HG02870 (cell line): ENCODE results near the gene ABCC3.

Experiments
- ATAC-seq: cut with Tn5 transposase; IDR thresholded peaks from one replicate; pipeline ENCODE4 v1.9.1; 2021; ENCODE audit warnings: mild to moderate bottlenecking, moderate library complexity; ENCODE audit not compliant: unreplicated experiment

ABCC3 gene

DNA sequence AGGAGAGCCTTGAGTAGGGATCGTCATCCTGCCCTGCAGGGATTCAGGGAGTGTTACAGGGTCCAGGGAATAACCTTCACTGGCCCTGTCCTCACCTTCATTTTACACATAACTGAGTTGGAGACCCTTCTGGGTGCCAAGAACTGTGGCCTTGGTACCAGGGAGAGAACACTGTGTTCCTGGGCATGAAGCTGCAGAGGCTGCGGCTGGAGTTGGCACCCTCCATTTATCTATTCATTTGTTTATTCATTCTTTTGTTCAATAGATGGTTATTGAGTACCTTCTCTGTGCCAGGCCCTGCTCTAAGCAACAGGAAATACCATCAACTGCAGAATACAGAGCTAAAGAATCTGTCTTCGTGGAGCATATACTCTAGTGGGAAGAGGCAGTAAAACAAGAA lies 6.7 kb downstream of the ABCC3 start:
- no peak for ATAC-seq

DNA sequence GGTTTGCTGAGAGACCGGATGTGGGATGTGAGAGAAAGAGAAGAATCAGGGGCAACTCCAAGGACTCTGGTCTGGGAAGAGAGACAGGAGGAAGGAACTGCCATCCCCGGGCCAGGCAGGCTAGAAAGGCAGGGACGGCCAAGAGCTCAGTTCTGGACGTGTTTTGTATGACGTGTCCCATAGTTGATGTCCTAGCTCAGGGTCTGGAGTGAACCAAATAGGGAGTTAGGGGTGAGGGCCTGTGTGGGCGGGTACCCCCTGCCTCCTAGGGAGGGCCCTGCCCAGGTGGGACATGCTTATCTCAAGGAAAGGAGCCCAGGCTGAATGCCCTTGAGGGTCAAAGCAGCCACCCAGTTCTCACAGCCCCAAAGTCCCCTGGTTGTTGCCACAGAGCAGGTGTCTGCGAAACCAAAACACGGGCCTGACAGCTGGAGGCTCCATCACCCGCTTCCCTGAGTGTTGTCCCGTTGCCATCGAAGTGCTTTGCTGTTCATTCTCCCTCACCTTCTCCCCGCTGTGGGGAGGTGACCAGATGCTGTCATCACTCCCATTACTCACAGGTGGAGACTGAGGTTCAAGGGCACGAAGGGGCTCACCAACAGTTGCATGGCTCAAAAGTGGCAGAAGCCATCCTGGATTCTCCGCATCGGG lies 7.5 kb downstream of the ABCC3 start:
- ATAC-seq = no peak

GRCh38 chr17:50642722-50643656 lies 8.3 kb downstream of the ABCC3 start:
- no peak for ATAC-seq

DNA sequence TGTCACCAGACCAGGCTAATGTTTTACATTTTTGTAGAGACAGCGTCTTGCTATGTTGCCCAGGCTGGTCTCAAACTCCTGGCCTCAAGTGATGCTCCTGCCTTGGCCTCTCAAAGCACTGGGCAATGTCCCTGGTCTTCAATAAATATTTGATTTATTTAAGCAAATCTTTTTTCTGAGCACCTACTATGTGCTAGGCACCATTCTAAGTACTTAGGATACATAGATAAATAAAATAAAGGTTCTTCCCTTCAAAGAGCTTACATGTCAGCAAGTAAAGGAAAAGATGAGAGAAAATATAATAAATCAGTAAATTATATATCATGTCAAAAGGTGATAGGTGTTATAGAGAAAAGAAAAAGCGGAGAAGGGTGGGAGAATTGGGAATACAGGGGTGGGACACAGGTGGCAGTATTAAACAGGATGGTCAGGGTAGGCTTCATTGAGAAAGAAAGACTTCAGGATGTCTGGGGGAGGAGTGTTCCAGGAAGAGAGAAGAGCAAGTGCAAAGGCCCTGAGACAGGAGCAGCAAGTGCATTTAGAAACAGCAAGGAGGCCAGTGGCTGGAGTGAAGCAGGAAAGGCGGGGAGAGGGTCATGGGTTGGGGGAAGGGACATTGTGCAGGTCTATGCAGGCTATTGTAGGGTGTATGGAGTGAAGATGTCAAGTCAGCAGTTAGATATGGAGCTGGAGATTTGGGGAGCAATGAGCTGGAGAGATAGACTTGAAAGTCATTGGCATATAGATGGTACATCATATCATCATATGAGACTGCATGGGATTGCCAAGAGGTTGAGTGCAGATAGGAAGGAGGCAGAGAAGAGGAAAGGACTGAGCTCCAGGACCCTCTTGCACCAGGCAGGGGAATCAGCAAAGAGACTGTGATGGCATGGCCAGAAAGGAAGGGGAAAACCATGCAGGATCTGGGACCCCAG lies 11.3 kb downstream of the ABCC3 start:
- ATAC-seq = no peak

GRCh38 chr17:50647187-50647586 lies 12.5 kb downstream of the ABCC3 start:
- ATAC-seq = no peak

GRCh38 chr17:50649042-50649908 lies 14.6 kb downstream of the ABCC3 start:
- ATAC-seq = no peak

GRCh38 chr17:50651661-50652060 lies 17.0 kb downstream of the ABCC3 start:
- ATAC-seq = no peak

DNA sequence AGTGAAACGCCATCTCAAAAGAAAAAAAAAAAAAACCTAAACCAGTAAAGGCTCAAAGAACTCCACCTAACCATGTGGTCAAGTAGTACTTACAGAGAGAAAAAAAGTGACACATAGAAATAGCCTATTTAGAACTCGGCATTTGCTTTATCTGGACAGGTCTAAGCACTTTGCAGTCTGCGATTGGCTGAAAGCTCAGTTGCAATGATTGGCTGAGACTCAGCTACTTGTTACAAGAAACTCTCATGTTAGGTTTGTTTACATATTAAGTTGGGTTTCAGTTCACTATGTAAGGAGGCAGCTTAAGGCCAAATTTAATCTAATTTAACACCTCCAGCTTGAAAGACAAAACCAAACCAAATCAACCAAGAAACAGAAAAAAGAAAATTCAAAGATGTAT lies 19.1 kb downstream of the ABCC3 start:
- ATAC-seq = no peak

DNA sequence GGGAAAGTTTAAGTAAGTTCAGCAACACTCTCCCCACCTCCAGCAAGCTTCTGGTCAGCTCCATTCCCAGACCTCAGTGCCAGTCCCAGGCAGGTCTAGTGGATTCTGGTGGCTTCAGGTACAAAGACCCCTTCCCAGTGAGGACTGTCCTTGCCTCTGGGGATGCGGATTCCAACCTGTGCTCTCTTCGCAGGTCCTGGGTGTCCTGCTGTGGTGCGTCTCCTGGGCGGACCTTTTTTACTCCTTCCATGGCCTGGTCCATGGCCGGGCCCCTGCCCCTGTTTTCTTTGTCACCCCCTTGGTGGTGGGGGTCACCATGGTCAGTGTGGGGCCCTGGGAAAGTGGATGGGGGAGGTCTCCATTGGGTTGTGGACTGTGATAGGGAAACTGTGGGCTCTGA lies 21.8 kb downstream of the ABCC3 start:
- no peak for ATAC-seq

DNA sequence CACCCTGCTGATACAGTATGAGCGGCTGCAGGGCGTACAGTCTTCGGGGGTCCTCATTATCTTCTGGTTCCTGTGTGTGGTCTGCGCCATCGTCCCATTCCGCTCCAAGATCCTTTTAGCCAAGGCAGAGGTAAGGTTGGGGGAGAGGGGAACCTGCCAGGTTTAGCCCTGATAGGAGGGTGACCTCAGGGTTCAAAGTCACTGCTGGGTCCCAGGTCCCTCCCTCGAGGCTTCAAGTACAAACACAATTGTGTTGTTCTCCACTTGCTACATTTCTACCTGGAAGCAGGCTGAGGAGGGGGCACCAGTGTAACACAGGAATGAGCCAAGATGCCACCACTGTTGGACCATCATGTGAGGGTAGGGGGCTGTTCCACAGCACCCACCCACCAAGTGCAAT lies 22.4 kb downstream of the ABCC3 start:
- no peak for ATAC-seq

GRCh38 chr17:50657627-50658026 lies 22.9 kb downstream of the ABCC3 start:
- no peak for ATAC-seq

DNA sequence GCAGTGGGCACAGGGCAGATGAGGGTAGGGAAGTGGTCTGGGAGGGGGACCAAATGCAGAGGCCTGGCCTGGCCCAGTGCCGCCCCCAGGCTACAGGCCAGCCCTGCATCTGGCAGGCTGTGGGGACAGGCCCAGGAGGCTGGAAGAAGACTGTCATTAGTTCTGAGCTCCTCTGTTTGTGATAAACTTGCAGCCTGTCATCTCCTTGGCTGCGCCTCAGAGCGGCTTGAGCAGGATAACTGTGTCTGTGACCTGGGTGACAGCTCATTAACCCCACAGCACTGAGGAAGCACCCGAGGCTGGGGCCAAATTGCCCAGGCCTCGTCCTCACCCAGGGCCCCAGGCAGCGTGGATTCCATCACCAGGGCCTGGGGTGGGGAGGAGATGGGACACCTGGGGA lies 23.9 kb downstream of the ABCC3 start:
- ATAC-seq = no peak

GRCh38 chr17:50659179-50659578 lies 24.5 kb downstream of the ABCC3 start:
- ATAC-seq = no peak

DNA sequence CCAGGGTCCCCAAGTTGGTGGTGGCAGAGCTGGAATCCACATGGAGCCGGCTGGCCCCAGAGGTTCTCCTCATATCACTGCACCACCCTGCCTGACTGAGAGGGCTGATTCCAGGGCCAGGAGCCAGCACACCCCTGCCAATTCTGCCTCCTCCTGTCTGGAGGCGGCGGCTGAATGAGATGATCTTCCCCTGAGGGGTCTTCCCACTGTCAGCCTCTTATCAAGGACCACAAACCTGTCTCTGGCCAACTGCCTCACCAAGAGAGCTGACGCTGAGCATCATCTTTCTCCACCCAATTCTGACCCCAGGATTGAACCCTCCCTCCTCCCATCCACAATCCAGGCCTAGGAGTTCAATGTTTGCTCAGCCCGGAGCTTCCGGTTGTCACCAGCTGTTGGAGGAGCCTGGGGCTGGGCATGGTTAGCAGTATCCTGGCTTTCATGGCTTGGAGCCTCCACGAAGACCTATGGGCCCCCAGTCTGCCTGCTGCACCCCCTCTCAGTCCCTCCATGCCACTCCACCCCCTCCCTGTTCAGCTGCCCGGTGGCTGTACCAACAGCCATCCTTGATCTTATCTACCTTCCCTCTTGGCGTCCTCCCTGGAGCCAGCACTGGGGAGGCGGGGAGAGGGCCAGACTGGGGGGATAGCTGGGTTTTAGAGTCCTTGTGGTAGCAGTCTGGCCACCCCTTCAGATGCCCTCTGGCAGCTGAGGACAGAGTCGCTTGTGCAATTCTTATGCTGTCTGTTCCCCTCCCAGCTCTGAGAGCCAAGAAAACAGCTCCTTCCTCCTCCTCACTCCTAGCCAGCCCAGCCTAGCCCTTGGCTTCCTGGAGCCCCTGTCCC lies 25.6 kb downstream of the ABCC3 start:
- ATAC-seq = no peak

- ATAC-seq = no peak
These were observed 26.2 kb downstream of the ABCC3 start for GRCh38 chr17:50660887-50661345.

GRCh38 chr17:50661348-50661747 lies 26.7 kb downstream of the ABCC3 start:
- ATAC-seq = no peak

DNA sequence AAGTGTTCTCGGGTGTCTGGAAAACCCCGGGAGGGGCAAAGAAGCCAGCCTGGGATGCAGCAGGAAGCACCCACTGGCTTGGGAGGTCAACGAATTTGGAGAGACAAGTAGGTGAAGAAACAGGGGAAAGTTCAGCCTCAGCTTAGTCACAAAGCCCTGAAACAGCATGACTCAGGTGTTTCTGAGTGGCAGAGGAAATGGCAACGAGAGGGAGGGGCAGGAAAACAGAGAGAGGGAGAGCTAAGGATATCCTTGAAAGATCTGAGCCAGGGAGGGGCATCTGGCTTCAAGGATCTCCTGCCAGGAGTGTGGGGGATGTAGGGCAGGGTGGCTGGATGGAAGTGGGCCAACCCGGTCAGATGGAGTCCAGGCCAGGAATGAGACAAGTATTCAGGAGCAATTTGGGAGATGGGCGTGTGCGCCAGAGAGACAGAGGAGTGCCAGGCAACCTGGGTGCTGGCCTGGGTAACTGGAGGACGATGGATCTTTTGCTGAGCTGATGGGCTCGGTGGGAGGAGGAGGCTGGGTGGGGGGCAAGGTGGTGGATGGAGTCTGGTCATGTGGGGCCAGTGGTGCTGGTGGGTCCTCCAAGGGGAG lies 27.2 kb downstream of the ABCC3 start:
- no peak for ATAC-seq

DNA sequence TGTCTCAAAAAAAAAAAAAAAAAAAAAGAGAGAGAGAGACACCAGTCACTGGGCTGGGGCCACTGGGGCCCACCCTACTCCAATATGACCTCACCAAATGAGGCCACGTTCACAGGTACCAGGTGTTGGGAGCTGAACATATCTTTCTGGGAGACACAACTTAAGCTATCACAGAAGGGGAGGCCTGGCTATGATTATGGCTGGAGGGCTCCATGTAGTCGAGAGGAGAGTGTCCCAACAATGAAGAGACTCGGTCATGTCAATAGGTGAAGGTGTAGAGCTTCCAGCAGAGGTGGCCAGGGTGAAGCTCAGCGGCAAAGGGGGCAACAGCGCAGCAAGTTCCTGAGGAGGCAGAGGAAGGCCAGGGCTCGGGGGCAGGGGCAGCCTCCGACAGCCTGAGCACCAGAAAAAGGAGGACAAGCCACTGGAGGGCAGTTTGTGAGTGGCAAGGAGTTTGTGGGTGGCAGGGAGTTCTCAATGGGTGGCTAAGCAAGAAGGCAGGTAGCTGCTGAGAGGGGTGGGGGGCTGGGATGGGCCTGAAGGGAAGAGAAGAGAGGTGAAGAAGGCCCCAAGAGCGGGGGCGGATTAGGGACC lies 28.0 kb downstream of the ABCC3 start:
- ATAC-seq = no peak
